ENCODE results near the gene CSHL1. TPM values are rescaled to one million over a fixed set of nuclear protein-coding genes. Genes with fewer than 3 reads are reported as not detected.
"Not testable (repeated sequence)": the region's sequence is repeated elsewhere in the genome, so short reads cannot be mapped to it uniquely, and the experiment has no call there.

Gene CSHL1
- total RNA-seq, 1 donor from 2014 or later, result not detected

- intact Hi-C loops (cut with DNase I), result no loop called here
- Histone ChIP-seq H3K4me3 (no peak overlapping the region), H3K36me3 (no peaks in the 10 kb centered on the region), H3K9me3 (no peaks in the 10 kb centered on the region), H3K27me3 (ENCODE audit: low read depth) (peaks cover 5% of the 10 kb centered on the region), H3K4me1 (no peaks in the 10 kb centered on the region), H3K27ac (no peak overlapping the region)
- DNase-seq (no peak), ATAC-seq (peak; percentile 89 to 91)
- TF ChIP-seq CTCF (IDR thresholded peaks at IDR 0.05), result peak; percentile 94
These were observed 8.3 kb upstream of the CSHL1 start for GRCh38 chr17:63919311-63919723.

- H3K4me1 ChIP-seq; H3K27ac ChIP-seq; H3K4me3 ChIP-seq; H3K36me3 ChIP-seq; ATAC-seq; H3K9me3 ChIP-seq; intact Hi-C loops (cut with DNase I); H3K27me3 ChIP-seq (ENCODE audit: low read depth): not testable (repeated sequence)
- peak; percentile 26 for DNase-seq
These were observed 7.8 kb upstream of the CSHL1 start, which contains the start of gene GH1 for GRCh38 chr17:63918789-63919305. Gene GH1, minus strand, starts transcription at chr17:63918839. Its CDS starts 63 bp downstream, at chr17:63918776.

- H3K9me3 ChIP-seq, result no peaks in the 10 kb centered on the region
- no peak overlapping the region for H3K4me3 ChIP-seq
- intact Hi-C loops (cut with DNase I), result no loop called here
- no peak for TF ChIP-seq CTCF (IDR thresholded peaks at IDR 0.05)
- ATAC-seq (no peak), DNase-seq (no peak)
- H3K36me3 ChIP-seq, result no peaks in the 10 kb centered on the region
- no peaks in the 10 kb centered on the region for H3K4me1 ChIP-seq
- H3K27me3 ChIP-seq (ENCODE audit: low read depth), result peaks cover 5% of the 10 kb centered on the region
- H3K27ac ChIP-seq, result no peak overlapping the region
These were observed 7.2 kb upstream of the CSHL1 start for GRCh38 chr17:63918305-63918704.

- Histone ChIP-seq H3K27ac (no peak overlapping the region), H3K27me3 (ENCODE audit: low read depth) (peaks cover 5% of the 10 kb centered on the region), H3K4me1 (no peaks in the 10 kb centered on the region), H3K9me3 (no peaks in the 10 kb centered on the region), H3K4me3 (no peak overlapping the region), H3K36me3 (no peaks in the 10 kb centered on the region)
- intact Hi-C loops (cut with DNase I), result no loop called here
- peak; percentile 32 for DNase-seq
- TF ChIP-seq CTCF (IDR thresholded peaks at IDR 0.05), result no peak
- ATAC-seq, result no peak
These were observed 6.6 kb upstream of the CSHL1 start for GRCh38 chr17:63917646-63918045.

- H3K36me3 ChIP-seq; H3K4me3 ChIP-seq; H3K9me3 ChIP-seq; H3K27ac ChIP-seq; intact Hi-C loops (cut with DNase I); H3K27me3 ChIP-seq (ENCODE audit: low read depth); DNase-seq; H3K4me1 ChIP-seq; ATAC-seq: not testable (repeated sequence)
These were observed 6.1 kb upstream of the CSHL1 start for GRCh38 chr17:63917206-63917605.

GRCh38 chr17:63916566-63917185 is 5.6 kb upstream of the CSHL1 start:
- DNase-seq, result no peak
- H3K4me1 ChIP-seq, result no peaks in the 10 kb centered on the region
- H3K9me3 ChIP-seq, result no peaks in the 10 kb centered on the region
- intact Hi-C loops (cut with DNase I), result no loop called here
- ATAC-seq, result no peak
- H3K36me3 ChIP-seq, result no peaks in the 10 kb centered on the region
- H3K27me3 ChIP-seq (ENCODE audit: low read depth), result peaks cover 5% of the 10 kb centered on the region
- H3K27ac ChIP-seq, result no peak overlapping the region
- TF ChIP-seq CTCF (IDR thresholded peaks at IDR 0.05), result no peak
- no peak overlapping the region for H3K4me3 ChIP-seq

GRCh38 chr17:63915753-63916152 is 4.7 kb upstream of the CSHL1 start:
- H3K36me3 ChIP-seq; H3K27me3 ChIP-seq (ENCODE audit: low read depth); ATAC-seq; H3K27ac ChIP-seq; intact Hi-C loops (cut with DNase I); H3K4me3 ChIP-seq; H3K4me1 ChIP-seq; DNase-seq; H3K9me3 ChIP-seq: not testable (repeated sequence)
